Measurements from ENCODE around the gene IL21.

DNA sequence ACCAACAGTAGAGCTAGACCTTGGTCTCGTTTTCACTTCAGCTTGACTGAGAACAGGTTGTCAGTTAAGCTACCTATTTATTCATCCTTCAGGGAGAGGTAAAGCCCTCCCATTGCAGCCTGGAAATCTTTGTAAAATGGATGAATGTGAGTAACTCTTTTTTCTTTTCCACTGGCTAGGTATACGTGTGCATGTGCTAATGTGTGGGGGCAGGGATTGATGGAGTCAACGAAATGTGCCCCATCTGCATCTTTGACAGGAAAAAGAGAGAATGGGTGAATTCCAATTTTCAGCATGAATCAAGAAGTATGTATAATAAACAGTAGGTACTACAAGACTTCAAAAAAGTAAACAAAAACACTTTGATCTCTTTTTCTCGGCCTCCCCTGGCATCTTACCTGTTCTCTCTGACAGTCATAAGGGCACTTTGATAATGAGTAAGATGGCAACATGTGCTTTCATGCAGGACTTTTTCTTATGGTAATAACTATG lies at the start of gene IL21:
- TF ChIP-seq, protein P1, sequence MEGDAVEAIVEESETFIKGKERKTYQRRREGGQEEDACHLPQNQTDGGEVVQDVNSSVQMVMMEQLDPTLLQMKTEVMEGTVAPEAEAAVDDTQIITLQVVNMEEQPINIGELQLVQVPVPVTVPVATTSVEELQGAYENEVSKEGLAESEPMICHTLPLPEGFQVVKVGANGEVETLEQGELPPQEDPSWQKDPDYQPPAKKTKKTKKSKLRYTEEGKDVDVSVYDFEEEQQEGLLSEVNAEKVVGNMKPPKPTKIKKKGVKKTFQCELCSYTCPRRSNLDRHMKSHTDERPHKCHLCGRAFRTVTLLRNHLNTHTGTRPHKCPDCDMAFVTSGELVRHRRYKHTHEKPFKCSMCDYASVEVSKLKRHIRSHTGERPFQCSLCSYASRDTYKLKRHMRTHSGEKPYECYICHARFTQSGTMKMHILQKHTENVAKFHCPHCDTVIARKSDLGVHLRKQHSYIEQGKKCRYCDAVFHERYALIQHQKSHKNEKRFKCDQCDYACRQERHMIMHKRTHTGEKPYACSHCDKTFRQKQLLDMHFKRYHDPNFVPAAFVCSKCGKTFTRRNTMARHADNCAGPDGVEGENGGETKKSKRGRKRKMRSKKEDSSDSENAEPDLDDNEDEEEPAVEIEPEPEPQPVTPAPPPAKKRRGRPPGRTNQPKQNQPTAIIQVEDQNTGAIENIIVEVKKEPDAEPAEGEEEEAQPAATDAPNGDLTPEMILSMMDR (IDR thresholded peaks at IDR 0.05; ENCODE audit: insufficient read depth, low read length) = no peak
- no peak for TF ChIP-seq POLR2AphosphoS5 (IDR thresholded peaks at IDR 0.05; ENCODE audit: low read depth)
